SK-N-MC (cell line): Measurements from ENCODE around the gene GSTM2.

Experiments used
- DNase-seq: peaks from one replicate; pipeline ENCODE4 v3.0.0-alpha.2; 2011; ENCODE audit warnings: low read depth, low spot score
- H3K27ac ChIP-seq: fragments of 200-600 bp; sonication (generic); 2 replicates; pipeline ENCODE4 v1.5.1; 2016; ENCODE audit warnings: mixed run types
- H3K36me3 ChIP-seq: fragments of 200-600 bp; sonication (generic); 2 replicates; pipeline ENCODE4 v1.6.1; 2017; ENCODE audit warnings: antibody characterized with exemption, low read length, mixed read lengths; ENCODE audit not compliant: insufficient read depth
- H3K4me3 ChIP-seq: fragments of 200-600 bp; sonication (generic); 2 replicates; pipeline ENCODE4 v1.5.1; 2016
- H3K9ac ChIP-seq: fragments of 200-600 bp; sonication (generic); 2 replicates; pipeline ENCODE4 v1.8.0; 2017; ENCODE audit warnings: mixed run types, mixed read lengths; ENCODE audit not compliant: insufficient read length
- H3K9me3 ChIP-seq: fragments of 200-600 bp; sonication (generic); 2 replicates; pipeline ENCODE4 v1.6.1; 2017; ENCODE audit warnings: low read depth, mild to moderate bottlenecking, antibody characterized with exemption, low read length, moderate library complexity, mixed read lengths
- EZH2 ChIP-seq: fragments of 200-600 bp; sonication (generic); IDR thresholded peaks from one replicate; pipeline ENCODE4 v1.6.1; 2017; ENCODE audit warnings: antibody characterized with exemption
- FOXP2 ChIP-seq: optimal IDR thresholded peaks from 2 replicates; pipeline ENCODE3; 2011; ENCODE audit warnings: mild to moderate bottlenecking, moderate library complexity; ENCODE audit not compliant: insufficient read depth; ENCODE audit errors: extremely low read length, control extremely low read depth
- POLR2AphosphoS5 ChIP-seq: IDR thresholded peaks from 2 replicates; pipeline ENCODE4 v1.6.1; 2012; ENCODE audit warnings: mild to moderate bottlenecking, low read depth, low read length, borderline replicate concordance

The GSTM2 gene

GRCh38 chr1:109716570-109717090, 48.8 kb downstream of the GSTM2 start:
- no peak overlapping the region for H3K9ac ChIP-seq
- no peak for DNase-seq
- no peaks in the 10 kb centered on the region for H3K36me3 ChIP-seq
- H3K9me3 ChIP-seq: no peaks in the 10 kb centered on the region
- no peak for TF ChIP-seq EZH2
- TF ChIP-seq POLR2AphosphoS5: no peak
- no peak for TF ChIP-seq FOXP2
- no peak overlapping the region for H3K4me3 ChIP-seq
- no peak overlapping the region for H3K27ac ChIP-seq

GRCh38 chr1:109717729-109718128, 49.9 kb downstream of the GSTM2 start:
- no peak overlapping the region for H3K27ac ChIP-seq
- H3K9me3 ChIP-seq: no peaks in the 10 kb centered on the region
- H3K9ac ChIP-seq: no peak overlapping the region
- no peaks in the 10 kb centered on the region for H3K36me3 ChIP-seq
- no peak for TF ChIP-seq FOXP2
- TF ChIP-seq EZH2: no peak
- no peak for TF ChIP-seq POLR2AphosphoS5
- no peak for DNase-seq
- no peak overlapping the region for H3K4me3 ChIP-seq

- Histone ChIP-seq H3K9me3 (no peaks in the 10 kb centered on the region), H3K36me3 (no peaks in the 10 kb centered on the region), H3K9ac (no peak overlapping the region), H3K27ac (no peak overlapping the region), H3K4me3 (no peak overlapping the region)
- TF ChIP-seq EZH2: no peak
- TF ChIP-seq POLR2AphosphoS5: no peak
- no peak for TF ChIP-seq FOXP2
- no peak for DNase-seq
These were observed 50.6 kb downstream of the GSTM2 start for GRCh38 chr1:109718495-109718894.

GRCh38 chr1:109719337-109719837, 51.5 kb downstream of the GSTM2 start:
- no peaks in the 10 kb centered on the region for H3K36me3 ChIP-seq
- H3K4me3 ChIP-seq: no peak overlapping the region
- DNase-seq: no peak
- no peaks in the 10 kb centered on the region for H3K9me3 ChIP-seq
- H3K27ac ChIP-seq: peak overlapping the region; percentile 63; the same call in 1 of the 2 replicates
- H3K9ac ChIP-seq: no peak overlapping the region
- TF ChIP-seq FOXP2: no peak
- TF ChIP-seq POLR2AphosphoS5: no peak
- TF ChIP-seq EZH2: no peak

- TF ChIP-seq FOXP2: no peak
- TF ChIP-seq EZH2: no peak
- Histone ChIP-seq H3K36me3 (no peaks in the 10 kb centered on the region), H3K9me3 (no peaks in the 10 kb centered on the region), H3K9ac (no peak overlapping the region), H3K27ac (0 out of 2 replicates have a peak overlapping the region, but pooled peaks have one; percentile 6), H3K4me3 (no peak overlapping the region)
- no peak for DNase-seq
These were observed 53.2 kb downstream of the GSTM2 start for GRCh38 chr1:109721042-109721441.

GRCh38 chr1:109721971-109722370, 54.1 kb downstream of the GSTM2 start:
- no peak for DNase-seq
- no peak overlapping the region for H3K9ac ChIP-seq
- no peak overlapping the region for H3K27ac ChIP-seq
- no peak overlapping the region for H3K4me3 ChIP-seq
- TF ChIP-seq EZH2 (no peak), FOXP2 (no peak), POLR2AphosphoS5 (no peak)
- no peaks in the 10 kb centered on the region for H3K9me3 ChIP-seq
- no peaks in the 10 kb centered on the region for H3K36me3 ChIP-seq

GRCh38 chr1:109722908-109723691, 55.2 kb downstream of the GSTM2 start:
- TF ChIP-seq POLR2AphosphoS5 (no peak), FOXP2 (no peak), EZH2 (no peak)
- no peak for DNase-seq
- no peaks in the 10 kb centered on the region for H3K36me3 ChIP-seq
- no peak overlapping the region for H3K27ac ChIP-seq
- H3K9me3 ChIP-seq: no peaks in the 10 kb centered on the region
- no peak overlapping the region for H3K4me3 ChIP-seq
- no peak overlapping the region for H3K9ac ChIP-seq
